ENCODE measurements around the gene STARD5. TPM values are rescaled to one million over a fixed set of nuclear protein-coding genes. Genes with fewer than 3 reads are reported as not detected.

Gene STARD5
- total RNA-seq, 5 donors from 2014 or later (not counting 1 experiment from before 2014, with no cell fraction given), result 5.8 to 8.5 (median 7.3) TPM

DNA sequence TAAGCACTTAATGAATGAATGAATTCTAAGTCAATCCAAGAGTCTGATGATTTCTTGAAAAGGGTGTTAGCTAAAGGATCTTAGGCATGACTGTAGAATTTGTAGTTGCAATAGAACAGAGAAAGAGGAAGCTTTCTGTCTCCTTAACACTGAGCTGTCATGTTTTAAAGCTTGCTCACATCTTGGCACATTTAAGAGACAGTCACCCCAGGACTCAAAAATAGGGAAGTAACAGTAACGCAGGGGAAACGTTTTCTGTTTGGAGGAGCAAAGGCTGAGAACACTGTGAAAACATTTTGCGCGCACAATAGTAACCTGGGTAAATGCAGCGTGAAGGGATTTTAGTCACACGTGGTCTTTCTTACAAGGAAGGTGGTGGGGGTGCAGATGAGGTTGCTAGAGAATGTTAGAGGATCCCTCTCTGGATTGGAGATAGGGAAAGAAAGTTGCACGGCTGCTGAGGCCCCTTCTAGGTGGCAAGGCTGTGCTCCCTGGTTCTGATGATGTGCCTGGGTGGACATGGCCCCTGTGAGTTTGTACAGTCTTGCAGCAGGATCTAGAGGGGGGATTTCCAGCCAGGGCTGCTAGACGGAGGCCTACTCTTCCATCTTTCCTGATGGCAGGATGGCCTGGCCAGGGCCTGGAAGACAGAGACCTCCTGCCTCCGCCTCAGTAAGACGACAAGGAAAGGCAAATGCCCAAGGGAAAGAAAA lies 12.0 kb downstream of the STARD5 start:
- Histone ChIP-seq H3K27ac (ENCODE audit: low read length) (peak overlapping the region; percentile 37), H3K27me3 (replicated peaks in 1 of 2; ENCODE audit: control insufficient read depth in 2 of 2, extremely low read depth in 1 of 2, insufficient read depth in 2 of 2, low read length in 1 of 2) (no peaks in the 10 kb centered on the region), H3K4me3 (ENCODE audit: control insufficient read depth in 1 of 2, extremely low read depth in 1 of 2, low read length in 1 of 2) (no peak overlapping the region), H3K4me1 (ENCODE audit: control insufficient read depth in 1 of 2, extremely low read depth in 1 of 2, insufficient read depth in 2 of 2, low read length in 2 of 2) (peaks cover 13 to 69% of the 10 kb centered on the region in 2 experiments), H3K36me3 (ENCODE audit: control insufficient read depth in 2 of 2, extremely low read depth in 1 of 2, insufficient read depth in 1 of 2, low read length in 1 of 2) (peaks cover 22 to 55% of the 10 kb centered on the region in 2 donors), H3K9me3 (no peaks in the 10 kb centered on the region)
- WGBS (ENCODE audit: insufficient coverage), result 78% methylated on average over 9 of the region's 10 CpGs
- Mint-ChIP-seq H3K4me1 (peaks cover 83 to 91% (median 83%) of the 10 kb centered on the region in 3 donors), H3K27ac (peak overlapping the region; percentile 78 to 88), H3K36me3 (peaks cover 73% of the 10 kb centered on the region), H3K4me3 (peak overlapping the region in 1 of 3 donors; percentile 49), H3K27me3 (no peaks in the 10 kb centered on the region), H3K9me3 (no peaks in the 10 kb centered on the region)
- CTCF ChIA-PET, result interaction anchor here in 1 of 2 donors (1.4 kb wide), 1 partner anchor 46 kb away, joined by 3 read pairs; no protein-coding TSS in a partner anchor
- DNase-seq (peak in 1 of 35 experiments; percentile 39), ATAC-seq (replicated peaks in 1 of 4) (peak in 2 of 4 experiments; percentile 10 to 44)
- POLR2A ChIA-PET, result no interaction called here

DNA sequence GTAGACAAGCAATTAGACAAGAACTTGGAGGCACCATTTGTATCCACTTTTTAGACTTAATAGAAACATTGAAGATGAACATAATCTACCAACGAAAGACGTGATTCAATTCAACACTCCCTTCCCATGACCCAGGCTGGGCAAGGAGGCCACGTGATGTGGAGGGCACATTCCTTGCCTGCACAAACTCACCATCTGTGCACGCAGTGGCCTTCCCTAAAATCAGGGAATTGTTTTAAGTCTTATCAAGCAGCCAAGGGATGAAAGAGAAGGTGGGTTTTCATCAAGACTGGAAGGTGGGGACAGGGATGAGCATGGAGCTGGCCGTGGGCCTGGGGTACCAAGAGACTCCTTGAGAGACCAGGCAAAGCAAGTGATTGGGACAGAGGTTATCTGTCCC lies 13.5 kb downstream of the STARD5 start:
- CTCF ChIA-PET, result interaction anchor here in 1 of 2 donors (1.4 kb wide), 1 partner anchor 44 kb away, joined by 3 read pairs; no protein-coding TSS in a partner anchor
- Histone ChIP-seq H3K9me3 (no peaks in the 10 kb centered on the region), H3K4me3 (ENCODE audit: control insufficient read depth in 1 of 2, extremely low read depth in 1 of 2, low read length in 1 of 2) (no peak overlapping the region), H3K27me3 (replicated peaks in 1 of 2; ENCODE audit: control insufficient read depth in 2 of 2, extremely low read depth in 1 of 2, insufficient read depth in 2 of 2, low read length in 1 of 2) (no peaks in the 10 kb centered on the region), H3K36me3 (ENCODE audit: control insufficient read depth in 2 of 2, extremely low read depth in 1 of 2, insufficient read depth in 1 of 2, low read length in 1 of 2) (peaks cover 27 to 70% of the 10 kb centered on the region in 2 donors), H3K4me1 (ENCODE audit: control insufficient read depth in 1 of 2, extremely low read depth in 1 of 2, insufficient read depth in 2 of 2, low read length in 2 of 2) (peaks cover 22 to 74% of the 10 kb centered on the region in 2 experiments), H3K27ac (ENCODE audit: low read length) (peak overlapping the region; percentile 37)
- Mint-ChIP-seq H3K9me3 (no peaks in the 10 kb centered on the region), H3K4me1 (peaks cover 83 to 91% (median 84%) of the 10 kb centered on the region in 3 donors), H3K4me3 (no peak overlapping the region), H3K27ac (peak overlapping the region; percentile 78 to 88), H3K36me3 (peaks cover 76% of the 10 kb centered on the region), H3K27me3 (no peaks in the 10 kb centered on the region)
- DNase-seq (no peak), ATAC-seq (replicated peaks in 1 of 4) (no peak)
- POLR2A ChIA-PET, result interaction anchor here in 1 of 2 donors (0.9 kb wide), 1 partner anchor 9 kb away, joined by 3 read pairs; no protein-coding TSS in a partner anchor
- 100% methylated on average over 2 of the region's 5 CpGs for whole genome bisulfite sequencing (ENCODE audit: insufficient coverage)

DNA sequence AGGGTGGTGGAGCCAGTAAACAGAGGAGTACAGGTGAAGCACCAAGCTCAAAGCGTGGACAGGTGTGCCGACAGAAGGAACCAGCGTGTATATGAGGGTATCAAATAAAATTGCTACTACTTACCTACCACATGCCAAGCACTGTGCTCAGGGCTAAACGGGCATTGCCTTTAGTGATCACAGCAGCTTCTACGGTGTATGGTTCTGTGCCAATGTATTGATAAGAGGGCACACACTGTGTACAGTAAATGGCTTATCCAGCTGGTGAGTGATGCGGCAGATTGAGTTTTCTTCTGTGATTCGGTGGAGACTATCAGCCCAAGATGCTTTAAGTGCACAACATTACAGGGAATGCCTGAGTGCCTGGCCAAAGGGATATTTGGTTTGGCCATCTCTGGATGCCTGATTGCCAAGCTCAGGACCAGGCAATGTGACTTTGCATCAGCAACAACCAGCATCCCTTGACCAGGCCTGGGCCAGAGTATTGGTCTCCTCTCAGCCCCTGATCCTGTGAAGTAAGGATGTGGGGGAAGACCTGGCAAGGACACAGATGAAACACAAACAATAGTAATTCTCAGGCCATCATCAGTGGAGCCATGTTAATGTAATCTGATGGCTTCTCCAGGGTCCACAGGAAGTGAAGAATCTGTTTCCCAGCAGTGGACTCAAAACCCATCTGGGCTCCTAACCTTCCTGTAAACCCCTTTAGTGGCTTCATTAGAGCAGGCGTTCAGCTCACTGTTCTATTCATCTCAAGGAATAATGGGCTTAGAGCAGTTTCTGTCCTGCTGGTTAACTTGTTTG lies 14.1 kb downstream of the STARD5 start:
- Histone ChIP-seq H3K4me3 (ENCODE audit: control insufficient read depth in 1 of 2, extremely low read depth in 1 of 2, low read length in 1 of 2) (no peak overlapping the region), H3K27me3 (replicated peaks in 1 of 2; ENCODE audit: control insufficient read depth in 2 of 2, extremely low read depth in 1 of 2, insufficient read depth in 2 of 2, low read length in 1 of 2) (no peaks in the 10 kb centered on the region), H3K4me1 (ENCODE audit: control insufficient read depth in 1 of 2, extremely low read depth in 1 of 2, insufficient read depth in 2 of 2, low read length in 2 of 2) (peaks cover 28 to 74% of the 10 kb centered on the region in 2 experiments), H3K9me3 (no peaks in the 10 kb centered on the region), H3K27ac (ENCODE audit: low read length) (peak overlapping the region; percentile 29), H3K36me3 (ENCODE audit: control insufficient read depth in 2 of 2, extremely low read depth in 1 of 2, insufficient read depth in 1 of 2, low read length in 1 of 2) (peaks cover 25 to 76% of the 10 kb centered on the region in 2 donors)
- H3K36me3 Mint-ChIP-seq, result peaks cover 76% of the 10 kb centered on the region
- ChIA-PET POLR2A (interaction anchor here in 1 of 2 donors (0.8 kb wide), 1 partner anchor 27 kb away, joined by 3 read pairs; no protein-coding TSS in a partner anchor), CTCF (interaction anchor here in 1 of 2 donors (2.0 to 2.8 kb wide), 2 partner anchors 35 to 44 kb away, joined by 11 read pairs; no protein-coding TSS in a partner anchor)
- DNase-seq (no peak), ATAC-seq (replicated peaks in 1 of 4) (peak in 2 of 4 experiments; percentile 17 to 24)
- no peaks in the 10 kb centered on the region for H3K27me3 Mint-ChIP-seq
- WGBS (ENCODE audit: insufficient coverage), result 96% methylated on average over 4 of the region's 8 CpGs
- H3K9me3 Mint-ChIP-seq, result no peaks in the 10 kb centered on the region
- peak overlapping the region in 1 of 3 donors; percentile 9 for H3K4me3 Mint-ChIP-seq
- peak overlapping the region; percentile 78 to 88 for H3K27ac Mint-ChIP-seq
- peaks cover 78 to 90% (median 82%) of the 10 kb centered on the region in 3 donors for H3K4me1 Mint-ChIP-seq

DNA sequence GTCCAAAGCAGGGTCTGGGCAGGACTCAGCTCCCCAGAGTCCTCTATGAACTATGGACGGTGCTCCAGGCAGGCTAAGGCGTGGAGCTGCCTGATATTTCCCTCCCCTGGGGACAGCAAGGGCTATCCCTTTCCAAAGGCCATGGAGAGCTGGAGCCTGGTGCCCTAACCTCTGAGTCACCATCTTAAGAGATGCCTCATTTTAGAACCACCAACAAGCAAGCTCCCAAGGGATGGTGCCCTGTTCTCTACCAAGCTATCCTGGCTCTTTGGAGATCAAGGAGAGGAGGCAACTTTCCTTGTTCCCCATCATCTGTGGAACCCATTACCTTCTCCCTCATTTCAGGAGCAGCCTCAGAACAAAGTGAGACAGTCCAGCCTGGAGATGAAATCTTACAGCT lies 15.7 kb downstream of the STARD5 start:
- H3K4me3 Mint-ChIP-seq, result no peak overlapping the region
- Histone ChIP-seq H3K36me3 (ENCODE audit: control insufficient read depth in 2 of 2, extremely low read depth in 1 of 2, insufficient read depth in 1 of 2, low read length in 1 of 2) (peaks cover 28 to 86% of the 10 kb centered on the region in 2 donors), H3K4me1 (ENCODE audit: control insufficient read depth in 1 of 2, extremely low read depth in 1 of 2, insufficient read depth in 2 of 2, low read length in 2 of 2) (peaks cover 44 to 78% of the 10 kb centered on the region in 2 experiments), H3K4me3 (ENCODE audit: control insufficient read depth in 1 of 2, extremely low read depth in 1 of 2, low read length in 1 of 2) (no peak overlapping the region), H3K27ac (ENCODE audit: low read length) (no peak overlapping the region), H3K9me3 (no peaks in the 10 kb centered on the region), H3K27me3 (replicated peaks in 1 of 2; ENCODE audit: control insufficient read depth in 2 of 2, extremely low read depth in 1 of 2, insufficient read depth in 2 of 2, low read length in 1 of 2) (no peaks in the 10 kb centered on the region)
- DNase-seq (no peak), ATAC-seq (replicated peaks in 1 of 4) (no peak)
- H3K36me3 Mint-ChIP-seq, result peaks cover 88% of the 10 kb centered on the region
- CTCF ChIA-PET, result interaction anchor here (0.7 to 2.8 kb wide), 6 partner anchors 12 to 42 kb away, joined by 3 to 11 read pairs (median 4); no protein-coding TSS in a partner anchor
- H3K27me3 Mint-ChIP-seq, result no peaks in the 10 kb centered on the region
- 86% methylated on average over 2 of the region's 2 CpGs for WGBS (ENCODE audit: insufficient coverage)
- H3K9me3 Mint-ChIP-seq, result no peaks in the 10 kb centered on the region
- POLR2A ChIA-PET, result interaction anchor here (0.6 to 1.1 kb wide), 2 partner anchors 16 to 836 kb away, joined by 3 read pairs; no protein-coding TSS in a partner anchor
- peaks cover 82 to 92% (median 89%) of the 10 kb centered on the region in 3 donors for H3K4me1 Mint-ChIP-seq
- H3K27ac Mint-ChIP-seq, result peak overlapping the region; percentile 61 to 69

DNA sequence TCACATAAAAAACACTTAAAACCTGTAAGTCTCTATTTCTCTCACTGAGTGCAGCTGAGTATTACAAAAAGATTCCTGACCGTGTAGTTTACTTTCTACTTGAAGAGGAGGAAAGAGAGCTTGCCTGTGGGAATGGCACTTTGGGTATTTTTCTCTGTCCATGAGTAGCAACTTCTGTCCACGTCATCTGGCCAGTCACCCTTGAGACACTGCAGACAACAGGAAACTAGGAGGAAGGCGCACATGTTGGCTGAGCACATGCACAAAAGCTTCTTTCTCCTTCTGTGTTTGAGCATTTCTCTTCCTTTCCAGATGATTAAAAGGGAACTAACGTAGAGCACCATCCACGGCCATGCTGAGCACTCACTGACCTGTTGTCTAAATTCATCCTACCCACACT lies 19.7 kb downstream of the STARD5 start:
- POLR2A ChIA-PET, result interaction anchor here in 1 of 2 donors (0.6 kb wide), 1 partner anchor 25 kb away, joined by 3 read pairs; no protein-coding TSS in a partner anchor
- H3K27ac ChIP-seq (ENCODE audit: low read length), result peak overlapping the region; percentile 67
- peaks cover 93% of the 10 kb centered on the region for H3K36me3 Mint-ChIP-seq

More for the DNA sequence above, 19.7 kb downstream of the STARD5 start:
- Histone ChIP-seq H3K27me3 (replicated peaks in 1 of 2; ENCODE audit: control insufficient read depth in 2 of 2, extremely low read depth in 1 of 2, insufficient read depth in 2 of 2, low read length in 1 of 2) (no peaks in the 10 kb centered on the region), H3K4me1 (ENCODE audit: control insufficient read depth in 1 of 2, extremely low read depth in 1 of 2, insufficient read depth in 2 of 2, low read length in 2 of 2) (peaks cover 50 to 81% of the 10 kb centered on the region in 2 experiments), H3K9me3 (no peaks in the 10 kb centered on the region), H3K36me3 (ENCODE audit: control insufficient read depth in 2 of 2, extremely low read depth in 1 of 2, insufficient read depth in 1 of 2, low read length in 1 of 2) (peaks cover 33 to 100% of the 10 kb centered on the region in 2 donors), H3K4me3 (ENCODE audit: control insufficient read depth in 1 of 2, extremely low read depth in 1 of 2, low read length in 1 of 2) (peak overlapping the region in 1 of 2 donors; percentile 15)
- Mint-ChIP-seq H3K9me3 (no peaks in the 10 kb centered on the region), H3K4me1 (peaks cover 71 to 82% (median 80%) of the 10 kb centered on the region in 3 donors), H3K4me3 (peak overlapping the region; percentile 95 to 100 (median 100)), H3K27me3 (no peaks in the 10 kb centered on the region), H3K27ac (peak overlapping the region; percentile 100)
- ATAC-seq (replicated peaks in 1 of 4), result peak; percentile 7 to 42 (median 16)
- CTCF ChIA-PET, result interaction anchor here (0.6 to 2.6 kb wide), 6 partner anchors 13 to 106 kb away, joined by 3 to 6 read pairs (median 3); no protein-coding TSS in a partner anchor
- WGBS (ENCODE audit: insufficient coverage), result 0% methylated on average over 2 of the region's 5 CpGs
- DNase-seq, result no peak

All from T-cell (primary cell).